Sigmoid colon (tissue), 4 donors: Measurements from ENCODE around the gene MPZ.

Source experiments
- EP300 ChIP-seq, 4 donors: sonication (generic); formaldehyde crosslinking; IDR thresholded peaks; one replicate each; pipeline ENCODE4 v1.6.1; 2017; ENCODE audit warnings: antibody characterized with exemption in 4 of 4
- POLR2A ChIP-seq, 2 donors: fragments of 450-650 bp; IDR thresholded peaks; one replicate each; pipeline ENCODE4 v1.6.1; 2016; ENCODE audit warnings: antibody characterized with exemption in 2 of 2, mild to moderate bottlenecking in 2 of 2, moderate library complexity in 2 of 2
- POLR2AphosphoS5 ChIP-seq, 4 donors: sonication (generic); formaldehyde crosslinking; IDR thresholded peaks; one replicate each; pipeline ENCODE4 v1.6.1; 2017; ENCODE audit warnings: antibody characterized with exemption in 4 of 4
- TF ChIP-seq, protein P1 (sequence below), 4 experiments: fragments of 450-650 bp in 3 of 4; fragments of 200-600 bp in 1 of 4; IDR thresholded peaks; one replicate each; pipeline ENCODE4 v1.5.1; 2016 to 2019; ENCODE audit warnings: antibody characterized with exemption in 4 of 4, mild to moderate bottlenecking in 3 of 4, moderate library complexity in 2 of 4

DNA sequence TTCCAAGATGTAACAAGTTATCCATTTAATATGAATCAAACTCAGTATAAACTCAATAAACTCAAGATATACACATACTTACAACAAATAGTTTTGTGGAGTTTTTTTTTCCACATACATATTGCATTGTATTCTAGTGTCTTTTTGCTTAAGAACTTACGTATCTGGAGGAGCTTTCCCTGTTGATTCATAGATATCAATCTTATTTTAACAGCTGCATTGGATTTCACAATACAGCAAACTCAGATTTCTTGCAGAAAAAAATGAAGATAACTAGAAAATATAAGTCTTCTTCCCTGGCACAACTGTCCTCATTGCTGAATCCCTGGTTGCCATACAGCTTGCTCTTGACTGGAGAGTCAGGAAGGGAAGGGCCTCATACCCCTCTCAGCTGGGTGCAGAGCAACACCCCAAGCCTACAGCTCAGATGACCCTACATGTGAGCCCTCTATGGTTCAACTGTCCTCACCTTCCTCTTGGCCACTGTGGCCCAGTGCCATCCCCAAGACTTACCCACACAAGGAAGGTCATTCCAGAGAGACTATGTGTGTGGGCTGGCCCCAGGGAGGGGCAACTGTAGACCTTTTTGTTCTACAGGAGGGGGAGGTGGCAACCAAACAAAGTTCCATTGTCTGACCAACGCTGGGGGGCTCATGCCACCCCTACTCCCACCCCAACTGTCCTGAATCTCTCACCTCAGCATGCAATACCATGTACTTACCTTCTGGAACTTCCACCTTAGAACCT lies 1.7 kb downstream of the MPZ start:
- TF ChIP-seq, protein P1, sequence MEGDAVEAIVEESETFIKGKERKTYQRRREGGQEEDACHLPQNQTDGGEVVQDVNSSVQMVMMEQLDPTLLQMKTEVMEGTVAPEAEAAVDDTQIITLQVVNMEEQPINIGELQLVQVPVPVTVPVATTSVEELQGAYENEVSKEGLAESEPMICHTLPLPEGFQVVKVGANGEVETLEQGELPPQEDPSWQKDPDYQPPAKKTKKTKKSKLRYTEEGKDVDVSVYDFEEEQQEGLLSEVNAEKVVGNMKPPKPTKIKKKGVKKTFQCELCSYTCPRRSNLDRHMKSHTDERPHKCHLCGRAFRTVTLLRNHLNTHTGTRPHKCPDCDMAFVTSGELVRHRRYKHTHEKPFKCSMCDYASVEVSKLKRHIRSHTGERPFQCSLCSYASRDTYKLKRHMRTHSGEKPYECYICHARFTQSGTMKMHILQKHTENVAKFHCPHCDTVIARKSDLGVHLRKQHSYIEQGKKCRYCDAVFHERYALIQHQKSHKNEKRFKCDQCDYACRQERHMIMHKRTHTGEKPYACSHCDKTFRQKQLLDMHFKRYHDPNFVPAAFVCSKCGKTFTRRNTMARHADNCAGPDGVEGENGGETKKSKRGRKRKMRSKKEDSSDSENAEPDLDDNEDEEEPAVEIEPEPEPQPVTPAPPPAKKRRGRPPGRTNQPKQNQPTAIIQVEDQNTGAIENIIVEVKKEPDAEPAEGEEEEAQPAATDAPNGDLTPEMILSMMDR (IDR thresholded peaks at IDR 0.05): no peak
- TF ChIP-seq POLR2AphosphoS5 (IDR thresholded peaks at IDR 0.05) (no peak), POLR2A (IDR thresholded peaks at IDR 0.05) (no peak), EP300 (IDR thresholded peaks at IDR 0.05) (no peak)
